TTC549 (cell line): ENCODE measurements around the gene C11orf91.
"Not testable (repeated sequence)": the region's sequence is repeated elsewhere in the genome, so short reads cannot be mapped to it uniquely, and the experiment has no call there.

Experiments used
- FAIRE-seq: peaks from 2 replicates; lab custom pipeline; 2012; peaks lifted over from hg19 to GRCh38; lab: Jason Lieb, UNC

The C11orf91 gene

GRCh38 chr11:33696411-33696810 lies 4.2 kb downstream of the C11orf91 start:
- no peak for FAIRE-seq

- FAIRE-seq = no peak
Observed at GRCh38 chr11:33695051-33695566, 5.5 kb downstream of the C11orf91 start.

DNA sequence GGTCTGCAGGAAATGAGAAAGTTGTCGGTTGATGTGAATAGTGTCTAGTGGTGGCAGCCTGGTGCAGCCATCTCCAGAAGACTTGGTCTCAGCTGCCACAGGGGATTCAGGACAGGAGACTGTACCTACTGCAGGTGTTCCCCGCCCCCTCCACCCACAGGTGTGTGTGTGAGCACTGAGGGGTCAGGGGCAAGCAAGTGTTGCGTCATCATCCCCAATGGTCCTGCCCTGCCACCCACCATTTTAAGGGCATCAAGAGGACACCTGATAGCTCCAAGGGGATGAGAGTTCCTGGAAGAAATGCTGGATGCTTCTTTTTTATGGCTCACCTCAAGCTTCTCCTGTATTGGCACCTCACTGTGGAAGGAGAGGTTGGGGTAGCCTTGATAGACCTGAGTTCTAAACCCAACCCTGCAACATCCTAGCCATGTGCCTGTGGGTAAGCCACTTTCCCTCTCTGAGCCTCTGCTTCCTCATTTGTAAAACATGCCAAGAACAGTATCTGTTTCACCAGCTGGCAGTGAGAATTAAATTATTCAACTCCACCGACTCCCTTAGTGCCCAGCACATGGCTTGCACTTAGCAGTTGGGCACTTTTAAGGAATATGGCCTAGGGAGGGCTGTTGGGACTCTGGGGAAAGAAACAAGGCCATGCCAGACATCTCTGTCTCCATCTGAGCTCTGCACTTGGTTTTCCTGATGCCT lies 6.1 kb downstream of the C11orf91 start:
- no peak for FAIRE-seq

DNA sequence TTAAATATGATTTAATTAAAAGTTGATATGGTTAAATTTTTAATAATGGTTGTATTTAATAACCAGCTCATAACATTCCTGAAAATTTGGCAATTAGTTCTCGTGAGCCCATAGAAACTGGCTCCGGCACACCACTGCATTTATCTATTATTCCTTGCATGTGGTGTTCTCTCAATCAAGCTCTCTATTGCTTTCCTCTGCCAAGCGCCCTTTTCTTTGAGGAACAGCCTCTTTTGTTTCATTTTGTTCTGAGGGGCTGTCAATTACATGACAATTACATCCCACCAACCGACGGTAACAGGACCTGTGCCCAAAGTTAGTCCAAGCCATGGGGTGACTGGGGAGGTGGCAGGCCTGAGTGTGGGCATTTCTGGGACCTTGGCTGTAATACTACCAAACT lies 8.1 kb downstream of the C11orf91 start:
- FAIRE-seq = no peak

- no peak for FAIRE-seq
Observed at GRCh38 chr11:33692013-33692504, 8.6 kb downstream of the C11orf91 start.

GRCh38 chr11:33691066-33691864 lies 9.4 kb downstream of the C11orf91 start:
- no peak for FAIRE-seq

GRCh38 chr11:33690290-33691065 lies 10.1 kb downstream of the C11orf91 start:
- FAIRE-seq = no peak

DNA sequence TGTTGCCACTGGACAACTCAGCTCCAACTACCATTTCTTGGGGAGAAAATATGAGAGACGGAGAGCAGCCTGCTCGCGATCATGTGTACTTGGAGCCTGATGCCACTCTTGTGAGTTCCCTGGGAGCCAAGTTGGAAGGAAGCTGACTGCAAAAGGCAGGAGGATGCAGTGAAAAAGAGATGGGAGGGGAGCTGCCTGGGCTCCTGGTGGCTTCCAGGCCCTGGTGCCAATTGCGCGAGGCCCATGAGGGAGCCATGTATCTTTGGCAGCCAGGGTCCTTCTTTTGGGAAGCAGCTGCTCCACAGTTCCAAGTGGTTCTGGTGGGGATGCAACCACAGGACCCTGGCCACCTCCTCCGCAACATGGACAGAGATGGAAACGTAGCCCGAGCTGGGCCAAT lies 11.1 kb downstream of the C11orf91 start:
- no peak for FAIRE-seq

GRCh38 chr11:33689085-33689484 lies 11.5 kb downstream of the C11orf91 start:
- no peak for FAIRE-seq

DNA sequence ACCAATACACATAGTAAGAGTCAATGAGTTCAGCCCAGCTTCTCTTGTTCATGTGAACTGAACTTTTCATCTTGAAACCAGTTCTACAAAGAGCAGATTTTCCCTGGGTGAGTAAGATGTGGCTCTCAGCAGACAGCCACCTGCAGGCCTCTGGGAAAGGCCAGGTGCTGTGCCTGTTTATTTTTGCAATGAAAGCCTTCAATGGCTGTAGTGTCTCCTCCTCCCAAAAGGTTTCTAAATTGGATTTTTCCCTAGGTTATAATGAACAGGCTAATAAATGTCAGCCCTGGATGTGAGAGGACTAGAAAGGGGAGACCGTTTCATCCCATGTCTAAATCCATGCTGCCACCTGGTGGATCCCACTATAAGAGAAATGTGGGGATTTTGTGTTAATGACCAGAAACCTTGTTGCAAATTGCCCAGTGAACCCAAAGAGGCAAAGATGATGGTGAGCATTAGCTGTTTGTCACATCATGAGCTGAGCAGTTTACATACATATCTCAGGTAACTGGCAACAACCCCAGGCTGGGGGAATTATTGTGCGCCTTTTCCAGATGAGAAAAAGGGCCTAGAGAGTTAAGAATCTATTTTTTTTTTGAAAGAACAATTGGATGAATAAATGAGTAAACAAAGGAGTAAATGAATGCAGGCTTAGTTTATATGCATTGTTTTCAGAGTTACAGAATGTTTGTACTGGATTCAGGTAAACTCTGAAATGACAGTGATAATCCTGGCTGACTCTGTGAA lies 12.7 kb downstream of the C11orf91 start:
- FAIRE-seq = no peak

DNA sequence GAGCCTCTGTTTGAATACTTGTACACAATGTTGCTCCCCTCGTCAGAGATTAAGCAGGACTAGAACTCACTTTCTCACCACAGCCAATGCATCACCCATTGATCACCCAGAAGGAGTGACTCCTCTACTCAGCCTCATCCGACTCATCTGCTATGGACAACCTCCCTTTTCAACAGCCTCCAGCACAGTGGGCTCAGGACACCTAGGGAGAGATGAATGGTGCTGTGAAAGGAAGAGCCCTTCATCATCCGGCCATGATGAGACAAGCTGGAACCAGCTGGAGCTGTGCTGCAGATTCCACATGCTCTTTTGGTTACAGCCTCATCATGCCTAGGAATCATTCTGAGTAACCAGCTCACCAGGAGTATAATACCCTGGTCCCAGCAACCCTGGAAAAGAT lies 15.5 kb downstream of the C11orf91 start:
- no peak for FAIRE-seq

DNA sequence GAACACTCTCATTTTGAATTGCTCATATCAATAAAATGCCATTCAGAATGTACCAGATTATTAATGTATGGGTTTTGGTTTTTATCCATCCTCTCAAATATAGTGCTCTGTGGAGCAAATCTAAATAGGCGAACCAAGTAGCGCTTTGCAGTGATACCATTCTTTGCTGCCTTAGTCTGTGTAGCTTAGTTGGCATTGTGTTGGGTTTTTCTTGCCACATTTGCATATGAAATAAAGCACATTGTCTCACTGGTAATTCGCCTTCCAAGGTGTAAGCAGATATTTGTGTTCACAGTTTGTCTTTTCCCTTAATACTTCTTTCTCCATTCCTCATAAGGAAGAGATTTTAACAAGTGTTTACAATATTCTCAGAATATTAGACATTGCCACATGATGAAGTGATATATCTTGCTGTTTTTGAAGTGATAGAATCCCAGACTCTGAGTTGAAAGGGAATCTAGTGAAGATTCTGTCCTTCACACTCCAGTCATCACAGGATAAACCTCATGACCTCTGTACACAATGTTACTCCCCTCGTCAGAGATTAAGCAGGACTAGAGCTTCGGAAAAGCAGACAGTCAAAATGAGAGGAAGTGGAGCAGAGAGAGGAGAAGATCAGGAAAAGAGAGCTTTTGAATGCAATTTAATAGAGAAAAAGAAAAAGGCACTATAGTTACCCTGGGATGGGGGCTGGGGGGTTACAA lies 16.5 kb downstream of the C11orf91 start:
- FAIRE-seq = no peak

DNA sequence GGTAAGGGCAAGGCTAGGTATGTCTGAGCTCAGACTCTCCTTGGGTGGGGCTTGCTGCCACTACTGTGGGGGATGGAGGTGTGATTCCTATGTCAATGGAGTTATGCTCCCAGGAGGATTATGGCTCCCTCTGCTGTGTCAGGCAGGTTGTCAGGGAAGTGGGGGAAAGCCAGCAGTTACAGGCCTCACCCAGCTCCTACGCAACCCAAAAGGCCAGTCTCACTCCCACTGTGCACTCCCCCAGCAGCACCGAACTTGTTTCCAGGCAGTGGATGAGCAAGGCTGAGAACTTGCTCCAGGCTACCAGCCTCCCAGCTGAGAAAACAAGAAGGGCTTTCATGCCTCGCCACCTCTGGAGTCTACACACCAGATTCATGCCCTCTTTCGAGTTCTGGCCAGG lies 18.2 kb downstream of the C11orf91 start:
- no peak for FAIRE-seq

GRCh38 chr11:33682019-33682418 lies 18.6 kb downstream of the C11orf91 start:
- no peak for FAIRE-seq

GRCh38 chr11:33678616-33679015 lies 22.0 kb downstream of the C11orf91 start:
- FAIRE-seq = not testable (repeated sequence)

DNA sequence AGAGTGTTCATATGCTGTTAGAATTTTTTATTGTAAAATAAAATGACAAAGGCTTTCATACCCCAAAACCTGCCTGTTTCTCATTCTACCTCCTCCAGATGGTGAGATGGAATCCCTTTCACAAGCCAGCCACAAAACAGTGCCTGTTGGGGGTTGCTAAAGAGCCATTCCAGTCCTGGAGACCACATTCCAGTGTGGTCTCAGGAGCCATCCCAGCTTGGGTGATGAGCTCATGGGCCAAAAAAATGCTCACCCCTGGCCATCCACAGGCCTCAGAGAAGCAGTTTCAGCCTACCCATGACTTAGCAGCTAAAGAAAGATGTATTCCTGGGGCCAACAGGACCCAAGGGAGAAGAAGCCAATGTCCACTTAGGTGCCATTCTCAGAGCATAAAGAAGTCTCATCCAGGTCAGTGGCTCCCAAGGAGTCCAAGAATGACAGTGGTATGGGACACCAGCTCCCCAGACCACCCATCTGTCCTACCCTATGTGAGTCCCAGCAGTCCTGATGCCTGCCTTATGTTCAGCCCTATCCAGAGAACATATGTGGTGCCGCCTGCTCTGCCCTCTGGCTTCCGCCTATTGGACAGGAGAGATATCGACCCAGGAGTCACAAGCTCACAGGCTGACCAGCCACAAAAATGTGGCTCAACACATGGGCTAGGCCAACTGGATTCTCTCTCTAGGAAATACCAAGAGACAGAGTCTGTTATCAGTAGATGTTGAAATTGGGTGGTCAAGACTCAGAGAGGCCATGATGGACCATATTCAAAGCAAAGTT lies 26.4 kb downstream of the C11orf91 start:
- FAIRE-seq = no peak

- no peak for FAIRE-seq
Observed at GRCh38 chr11:33672273-33672672, 28.4 kb downstream of the C11orf91 start.

DNA sequence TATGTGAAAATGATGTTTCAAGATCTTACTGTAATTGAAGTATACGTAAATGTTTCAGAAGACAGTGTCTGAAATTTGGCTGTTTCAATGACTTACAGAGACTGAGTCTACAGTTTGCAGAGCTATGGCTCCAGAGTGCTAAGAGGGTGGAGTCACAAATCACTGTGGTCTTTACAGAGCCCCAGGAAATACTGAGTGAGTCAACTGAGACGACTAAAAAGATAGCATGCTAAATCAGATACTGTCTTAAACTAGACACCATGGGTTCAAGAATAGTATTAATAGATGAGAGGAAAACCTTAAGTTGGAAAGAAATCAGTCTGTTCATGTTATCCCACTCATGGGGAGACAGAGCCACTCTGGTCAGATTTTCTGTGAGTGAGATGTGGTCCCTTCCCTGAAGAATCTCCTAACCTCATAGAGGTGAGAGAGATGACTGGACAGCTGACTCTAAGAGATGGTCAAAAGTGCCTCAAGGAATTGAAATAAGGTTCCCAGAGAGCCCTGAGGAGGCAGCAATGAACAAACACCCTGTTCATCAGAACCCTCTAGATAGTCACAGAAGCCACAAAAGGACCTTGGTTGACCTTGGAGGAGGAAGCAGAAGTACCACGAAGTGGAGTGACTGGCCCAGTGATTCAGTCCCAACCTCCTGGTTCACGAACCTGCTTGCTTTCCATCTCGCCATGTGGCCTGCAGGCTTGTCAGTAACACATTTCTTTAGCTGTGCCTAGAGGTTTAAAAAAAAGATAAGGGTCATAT lies 30.2 kb downstream of the C11orf91 start:
- FAIRE-seq = no peak

- no peak for FAIRE-seq
Observed at GRCh38 chr11:33669598-33670249, 30.9 kb downstream of the C11orf91 start.
